HepG2 (cell line): Measurements from ENCODE around the gene NSFL1C. TPM values are rescaled to one million over a fixed set of nuclear protein-coding genes. Genes with fewer than 3 reads are reported as not detected.

Source experiments
- ATAC-seq: fragments of 200-7000 bp; cut with Tn5 transposase; 3 replicates; pipeline ENCODE4 v1.9.1; 2020; ENCODE audit warnings: mild to moderate bottlenecking, moderate library complexity
- BruUV-seq: library from RNA; stranded (reverse); fragments of 400-500 nt; replicated peaks from 2 replicates; lab custom pipeline; 2021; lab: Mats Ljungman, UMichigan
- CTCF ChIA-PET: fragments of 300-600 bp; formaldehyde crosslinking; extraction: SDS; loops from one replicate; lab custom pipeline; 2021; ENCODE audit warnings: low total read pairs, inconsistent platforms, low intra/inter-chr PET ratio; lab: Yijun Ruan, JAX
- POLR2A ChIA-PET: fragments of 350-600 bp; sonication (Branson Sonifier 250); formaldehyde crosslinking; loops from one replicate; lab custom pipeline; 2020; ENCODE audit warnings: antibody characterized with exemption, inconsistent platforms; lab: Yijun Ruan, JAX
- DNase-seq: peaks from one replicate; pipeline ENCODE4 v3.0.0-alpha.2; 2015; ENCODE audit warnings: low spot score
- FAIRE-seq: peaks from 3 replicates; lab custom pipeline; 2011; peaks lifted over from hg19 to GRCh38; lab: Jason Lieb, UNC
- H2AFZ ChIP-seq: one replicate; pipeline ENCODE4 v1.6.1; 2011; ENCODE audit warnings: low read length, inconsistent platforms
- H3K27ac ChIP-seq: fragments of 300-600 bp; 3 replicates; pipeline ENCODE4 v1.8.0; 2011; ENCODE audit warnings: mixed run types, mild to moderate bottlenecking, mixed read lengths, low read length, inconsistent platforms; ENCODE audit not compliant: insufficient read depth; ENCODE audit errors: extremely low read length
- H3K27me3 ChIP-seq, 2 experiments: fragments of 200-600 bp in 1 of 2; 2 replicates in 1 of 2; 3 replicates in 1 of 2; pipeline versions ENCODE4 v1.6.0 to v1.8.0; 2011; ENCODE audit warnings: low read length in 2 of 2, mild to moderate bottlenecking in 2 of 2, moderate library complexity in 2 of 2, inconsistent platforms in 1 of 2; ENCODE audit not compliant: insufficient read depth in 2 of 2, control insufficient read depth in 1 of 2
- H3K36me3 ChIP-seq, 2 experiments: fragments of 200-600 bp in 1 of 2; replicated peaks in 1 of 2; 2 replicates in 1 of 2; 3 replicates in 1 of 2; pipeline versions ENCODE4 v1.5.1 to v1.8.0; 2011; ENCODE audit warnings: low read length in 2 of 2, inconsistent platforms in 1 of 2; ENCODE audit not compliant: insufficient read depth in 2 of 2, control insufficient read depth in 1 of 2
- H3K4me1 ChIP-seq: 2 replicates; pipeline ENCODE4 v1.5.1; 2012; ENCODE audit warnings: low read length, inconsistent platforms; ENCODE audit not compliant: insufficient read depth
- H3K4me2 ChIP-seq: 2 replicates; pipeline ENCODE4 v1.6.0; 2011; ENCODE audit warnings: low read depth, low read length, inconsistent platforms
- H3K4me3 ChIP-seq, 3 experiments: fragments of 200-600 bp in 1 of 3; sonication (generic), shearing (Covaris generic) in 1 of 3; replicated peaks in 1 of 3; 2 replicates each; pipeline ENCODE4 v1.5.1; 2011 to 2016; ENCODE audit warnings: low read length in 3 of 3, inconsistent platforms in 2 of 3, low read depth in 2 of 3, mild to moderate bottlenecking in 2 of 3, control low read depth in 1 of 3, mixed read lengths in 1 of 3; ENCODE audit not compliant: insufficient read depth in 1 of 3
- H3K79me2 ChIP-seq: one replicate; pipeline ENCODE4 v1.6.1; 2011; ENCODE audit warnings: low read length, inconsistent platforms; ENCODE audit not compliant: insufficient read depth
- H3K9ac ChIP-seq: 2 replicates; pipeline ENCODE4 v1.6.0; 2011; ENCODE audit warnings: mild to moderate bottlenecking, low read depth, low read length, inconsistent platforms; ENCODE audit not compliant: insufficient read depth
- H3K9me3 ChIP-seq: 2 replicates; pipeline ENCODE4 v1.5.1; 2012; ENCODE audit warnings: mild to moderate bottlenecking, low read length
- H4K20me1 ChIP-seq: 2 replicates; pipeline ENCODE4 v1.6.0; 2011; ENCODE audit warnings: inconsistent platforms, mild to moderate bottlenecking, low read length, moderate library complexity; ENCODE audit not compliant: insufficient read depth
- GZF1 ChIP-seq: sonication (generic); formaldehyde crosslinking; IDR thresholded peaks from 2 replicates; pipeline ENCODE4 v1.5.1; 2020; ENCODE audit warnings: mild to moderate bottlenecking, missing genetic modification reagents
- KAT8 ChIP-seq: IDR thresholded peaks from 2 replicates; pipeline ENCODE4 v1.6.1; 2016; ENCODE audit warnings: missing genetic modification reagents, missing compliant biosample characterization
- MYNN ChIP-seq: sonication (generic); formaldehyde crosslinking; IDR thresholded peaks from 2 replicates; pipeline ENCODE4 v1.4.0; 2020; ENCODE audit warnings: mild to moderate bottlenecking, low read depth, missing genetic modification reagents
- NRL ChIP-seq: sonication (generic); formaldehyde crosslinking; IDR thresholded peaks from 2 replicates; pipeline ENCODE4 v1.5.0; 2020; ENCODE audit warnings: missing genetic modification reagents, mild to moderate bottlenecking, moderate library complexity, borderline replicate concordance
- PCBP2 ChIP-seq: fragments of 200-400 bp; formaldehyde crosslinking; optimal IDR thresholded peaks from 2 replicates; pipeline ENCODE3; 2018; ENCODE audit warnings: low read length, low read depth; ENCODE audit not compliant: poor library complexity, severe bottlenecking
- PITX1 ChIP-seq: sonication (generic); formaldehyde crosslinking; IDR thresholded peaks from 2 replicates; pipeline ENCODE4 v1.5.1; 2020; ENCODE audit warnings: mild to moderate bottlenecking, missing genetic modification reagents
- RBM22 ChIP-seq: fragments of 200-400 bp; formaldehyde crosslinking; optimal IDR thresholded peaks from 2 replicates; pipeline ENCODE3; 2017; ENCODE audit warnings: mild to moderate bottlenecking, low read length, moderate library complexity
- SNAI1 ChIP-seq: sonication (generic); formaldehyde crosslinking; IDR thresholded peaks from 2 replicates; pipeline ENCODE4 v1.5.0; 2020; ENCODE audit warnings: mild to moderate bottlenecking, missing genetic modification reagents, borderline replicate concordance
- ZNF326 ChIP-seq: sonication (generic); formaldehyde crosslinking; IDR thresholded peaks from 2 replicates; pipeline ENCODE4 v1.4.0; 2020; ENCODE audit warnings: missing genetic modification reagents, borderline replicate concordance
- ZNF709 ChIP-seq: sonication (generic); formaldehyde crosslinking; IDR thresholded peaks from 2 replicates; pipeline ENCODE4 v1.5.0; 2020; ENCODE audit warnings: mild to moderate bottlenecking, missing genetic modification reagents
- ZNF766 ChIP-seq: sonication (generic); formaldehyde crosslinking; IDR thresholded peaks from 2 replicates; pipeline ENCODE4 v1.5.0; 2020; ENCODE audit warnings: missing genetic modification reagents, borderline replicate concordance
- WGBS: methylation state at CpG from one replicate; pipeline ENCODE4 v1.1.6; 2017; ENCODE audit warnings: low lambda C conversion rate; 5-methylcytosine and 5-hydroxymethylcytosine counted together
- in situ Hi-C: cut with HindIII; loops from 2 replicates; pipeline ENCODE4 v1.10.0; 2017; ENCODE audit warnings: low pct_unique_long_range_greater_than_20kb; ENCODE audit not compliant: extremely low pct_ligation_motif_present
- intact Hi-C: fragments of 100-400 bp; cut with micrococcal nuclease; formaldehyde crosslinking; loops from one replicate; pipeline ENCODE4 v1.10.0; 2022; ENCODE audit not compliant: unreplicated experiment
- polyA plus RNA-seq, 8 experiments: library from polyadenylated mRNA; depleted of rRNA in 3 of 8; stranded (reverse) in 7 of 8; unstranded in 1 of 8; fragments of >200 nt; fragmentation: Illumina TruSeq in 4 of 8; extraction: Trizol in 4 of 8; gene quantifications; 2 replicates each; pipeline versions ENCODE4 v1.2.1 to v1.2.3, GENCODE V29; 2011 to 2016; ENCODE audit warnings: low read depth in 4 of 8, missing spikeins in 1 of 8, mixed read lengths in 1 of 8; ENCODE audit not compliant: insufficient read depth in 1 of 8
- total RNA-seq, 5 experiments: library from RNA; depleted of rRNA; stranded (reverse); fragments of >200 nt; fragmentation: Illumina TruSeq; extraction: Trizol; gene quantifications; 2 replicates each; pipeline ENCODE4 v1.2.3, GENCODE V29; 2016; ENCODE audit warnings: low read depth in 1 of 5
- TF ChIP-seq, protein P1 (sequence below): sonication (generic); formaldehyde crosslinking; IDR thresholded peaks from 2 replicates; pipeline ENCODE4 v1.9.0; 2021; ENCODE audit warnings: missing genetic modification reagents, borderline replicate concordance

Gene NSFL1C
- total and polyA plus RNA-seq, 2 of the 13 experiments (the other 11 are each of a cell fraction or from before 2014, with no cell fraction given) = 22.9 to 62.7 TPM

- TF ChIP-seq SNAI1 (CRISPR knock-in tag) (no peak), RBM22 (peak; percentile 91), KAT8 (CRISPR knock-in tag) (peak; percentile 62; the same call in 1 of the 2 replicates), PITX1 (CRISPR knock-in tag) (no peak), ZNF766 (CRISPR knock-in tag) (no peak), MYNN (CRISPR knock-in tag) (0 out of 2 replicates have a peak, but pooled peaks have one; percentile 48), NRL (CRISPR knock-in tag) (0 out of 2 replicates have a peak, but pooled peaks have one; percentile 22)
Observed at GRCh38 chr20:1423625-1424106, 43.0 kb downstream of the NSFL1C start (continued).

DNA sequence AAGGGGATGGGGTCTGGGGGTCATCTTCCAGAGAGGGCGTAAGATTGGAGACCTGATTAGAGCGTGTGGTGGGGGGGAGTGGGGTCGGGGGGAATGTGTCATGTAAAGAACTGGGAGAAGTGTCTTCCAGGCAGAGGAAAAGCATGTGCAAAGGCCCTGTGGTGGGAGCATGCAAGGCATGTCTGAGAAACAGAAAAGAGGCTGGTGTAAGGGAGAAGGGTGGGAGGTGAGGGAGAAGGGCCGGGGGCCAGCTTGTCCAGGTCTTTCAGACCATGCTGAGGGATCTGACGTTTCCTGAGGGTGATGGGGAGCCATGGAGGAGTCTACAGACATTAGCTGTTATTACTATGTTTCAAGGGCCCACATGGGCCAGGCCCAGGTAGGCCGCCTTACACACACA lies 43.4 kb downstream of the NSFL1C start:
- H3K4me1 ChIP-seq = peaks cover 12% of the 10 kb centered on the region
- FAIRE-seq (no peak), ATAC-seq (no peak), DNase-seq (no peak)
- 0 out of 2 replicates have a peak overlapping the region, but pooled peaks have one; percentile 17 for H3K9ac ChIP-seq
- H3K27ac ChIP-seq = no peak overlapping the region
- no peaks in the 10 kb centered on the region for H3K79me2 ChIP-seq
- peak overlapping the region in 1 of 3 experiments; percentile 51; a peak in 2 of 6 replicates for H3K4me3 ChIP-seq
- ChIA-PET POLR2A (interaction anchor here (0.7 kb wide), 1 partner anchor 30 kb away, joined by 4 read pairs; the partner anchor contains the start of gene FKBP1A), CTCF (no interaction called here)
- intact Hi-C loops = no loop called here
- no peaks in the 10 kb centered on the region for H3K36me3 ChIP-seq
- H4K20me1 ChIP-seq = no peaks in the 10 kb centered on the region
- TF ChIP-seq, protein P1, sequence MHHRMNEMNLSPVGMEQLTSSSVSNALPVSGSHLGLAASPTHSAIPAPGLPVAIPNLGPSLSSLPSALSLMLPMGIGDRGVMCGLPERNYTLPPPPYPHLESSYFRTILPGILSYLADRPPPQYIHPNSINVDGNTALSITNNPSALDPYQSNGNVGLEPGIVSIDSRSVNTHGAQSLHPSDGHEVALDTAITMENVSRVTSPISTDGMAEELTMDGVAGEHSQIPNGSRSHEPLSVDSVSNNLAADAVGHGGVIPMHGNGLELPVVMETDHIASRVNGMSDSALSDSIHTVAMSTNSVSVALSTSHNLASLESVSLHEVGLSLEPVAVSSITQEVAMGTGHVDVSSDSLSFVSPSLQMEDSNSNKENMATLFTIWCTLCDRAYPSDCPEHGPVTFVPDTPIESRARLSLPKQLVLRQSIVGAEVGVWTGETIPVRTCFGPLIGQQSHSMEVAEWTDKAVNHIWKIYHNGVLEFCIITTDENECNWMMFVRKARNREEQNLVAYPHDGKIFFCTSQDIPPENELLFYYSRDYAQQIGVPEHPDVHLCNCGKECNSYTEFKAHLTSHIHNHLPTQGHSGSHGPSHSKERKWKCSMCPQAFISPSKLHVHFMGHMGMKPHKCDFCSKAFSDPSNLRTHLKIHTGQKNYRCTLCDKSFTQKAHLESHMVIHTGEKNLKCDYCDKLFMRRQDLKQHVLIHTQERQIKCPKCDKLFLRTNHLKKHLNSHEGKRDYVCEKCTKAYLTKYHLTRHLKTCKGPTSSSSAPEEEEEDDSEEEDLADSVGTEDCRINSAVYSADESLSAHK (CRISPR knock-in tag) = no peak
- TF ChIP-seq ZNF326 (CRISPR knock-in tag) (no peak), PCBP2 (peak; percentile 35), ZNF709 (CRISPR knock-in tag) (no peak), GZF1 (CRISPR knock-in tag) (0 out of 2 replicates have a peak, but pooled peaks have one; percentile 57)
- BruUV-seq = no TSS peak
- peak overlapping the region; percentile 73 for H2AFZ ChIP-seq
- WGBS = 29% methylated on average over 6 of the region's 6 CpGs
- H3K27me3 ChIP-seq = no peaks in the 10 kb centered on the region
- peak overlapping the region; percentile 72 for H3K4me2 ChIP-seq
- in situ Hi-C loops = no loop called here
- no peaks in the 10 kb centered on the region for H3K9me3 ChIP-seq
